Measurements from ENCODE around the gene CEND1.
"Not testable (repeated sequence)": the region's sequence is repeated elsewhere in the genome, so short reads cannot be mapped to it uniquely, and the experiment has no call there.

The CEND1 gene

GRCh38 chr11:763073-763463, 26.8 kb downstream of the CEND1 start:
- DNase-seq: no peak

- peak; percentile 34 for DNase-seq
Observed at GRCh38 chr11:762421-763072, 27.3 kb downstream of the CEND1 start.

GRCh38 chr11:761526-762108, 28.3 kb downstream of the CEND1 start:
- no peak for DNase-seq

GRCh38 chr11:760236-760635, 29.7 kb downstream of the CEND1 start:
- DNase-seq: no peak

- no peak for DNase-seq
Observed at GRCh38 chr11:749731-750130, 40.2 kb downstream of the CEND1 start.

- DNase-seq: no peak
Observed at GRCh38 chr11:748007-748359, 41.9 kb downstream of the CEND1 start.

GRCh38 chr11:747158-748006, 42.5 kb downstream of the CEND1 start, which contains the start of gene TALDO1:
Gene TALDO1 (plus strand): TSS chr11:747464. CDS start chr11:747482, 18 bp downstream.
- DNase-seq: peak; percentile 84

GRCh38 chr11:746289-747157, 43.4 kb downstream of the CEND1 start:
- DNase-seq: peak; percentile 57

GRCh38 chr11:745428-745827, 44.5 kb downstream of the CEND1 start:
- DNase-seq: no peak

GRCh38 chr11:742571-743201, 47.2 kb downstream of the CEND1 start:
- DNase-seq: no peak

- DNase-seq: no peak
Observed at GRCh38 chr11:742156-742546, 47.7 kb downstream of the CEND1 start.

GRCh38 chr11:737899-738298, 52.0 kb downstream of the CEND1 start:
- not testable (repeated sequence) for DNase-seq

GRCh38 chr11:737366-737765, 52.5 kb downstream of the CEND1 start:
- DNase-seq: no peak

Measured in activated naive CD4-positive, alpha-beta T cell treated with anti-CD3 and anti-CD28 coated beads, Interleukin-2, amount 50 U/mL, for 16 hours (primary cell).